Natural killer cell (primary cell): ENCODE data around the gene SLC51A. TPM values are rescaled to one million over a fixed set of nuclear protein-coding genes. Genes with fewer than 3 reads are reported as not detected.
A peak's percentile ranks its signal among the peaks of the same experiment; 100 is the strongest.

ENCODE experiments used
- ATAC-seq, 3 donors: fragments of 150-1000 bp in 2 of 3; fragments of 200-7000 bp in 1 of 3; cut with Tn5 transposase; 1 replicate in 1 of 3; 2 replicates in 2 of 3; pipeline ENCODE4 v1.10.0; 2021; ENCODE audit warnings: mild to moderate bottlenecking in 2 of 3, moderate library complexity in 2 of 3
- DNase-seq, 2 donors: peaks; one replicate each; pipeline versions ENCODE4 v3.0.0 to v3.0.0-alpha.2; 2013 to 2021; ENCODE audit warnings: mixed read lengths in 1 of 2
- H3K27ac ChIP-seq: one replicate; pipeline ENCODE4 v1.5.1; 2013; ENCODE audit warnings: mild to moderate bottlenecking, low read length
- H3K27me3 ChIP-seq: one replicate; pipeline ENCODE4 v1.6.1; 2013; ENCODE audit warnings: low read length; ENCODE audit not compliant: control insufficient read depth, insufficient read depth
- H3K36me3 ChIP-seq: one replicate; pipeline ENCODE4 v1.6.1; 2013; ENCODE audit warnings: low read length; ENCODE audit not compliant: control insufficient read depth, insufficient read depth
- H3K4me1 ChIP-seq: one replicate; pipeline ENCODE4 v1.6.1; 2013; ENCODE audit warnings: low read length; ENCODE audit not compliant: control insufficient read depth, insufficient read depth
- H3K4me3 ChIP-seq: one replicate; pipeline ENCODE4 v1.5.1; 2013; ENCODE audit warnings: low read length
- H3K9me3 ChIP-seq: one replicate; pipeline ENCODE4 v1.6.1; 2013; ENCODE audit warnings: low read length; ENCODE audit not compliant: control insufficient read depth, insufficient read depth
- H3K27ac Mint-ChIP-seq, 2 donors: one replicate each; pipeline ENCODE4 v1.8.0; 2022; ENCODE audit warnings: mild to moderate bottlenecking in 2 of 2, mixed read lengths in 2 of 2, moderate library complexity in 1 of 2
- H3K27me3 Mint-ChIP-seq, 2 donors: one replicate each; pipeline ENCODE4 v1.8.0; 2022; ENCODE audit warnings: low read depth in 2 of 2, mixed read lengths in 2 of 2
- H3K36me3 Mint-ChIP-seq: one replicate; pipeline ENCODE4 v1.8.0; 2022; ENCODE audit warnings: mixed read lengths
- H3K4me1 Mint-ChIP-seq, 2 donors: one replicate each; pipeline ENCODE4 v1.8.0; 2022; ENCODE audit warnings: mixed read lengths in 2 of 2
- H3K4me3 Mint-ChIP-seq: one replicate; pipeline ENCODE4 v1.8.0; 2022; ENCODE audit warnings: mild to moderate bottlenecking, moderate library complexity, mixed read lengths
- H3K9me3 Mint-ChIP-seq, 2 donors: one replicate each; pipeline ENCODE4 v1.8.0; 2022; ENCODE audit warnings: mixed read lengths in 2 of 2
- CTCF ChIP-seq: fragments of 200-600 bp; IDR thresholded peaks from one replicate; pipeline ENCODE4 v1.8.0; 2022; ENCODE audit warnings: antibody characterized with exemption
- WGBS: methylation state at CpG from one replicate; pipeline ENCODE4 v1.1.7; 2013; ENCODE audit warnings: missing lambda C conversion rate; ENCODE audit not compliant: insufficient coverage; 5-methylcytosine and 5-hydroxymethylcytosine counted together
- intact Hi-C: fragments of 100-400 bp; cut with micrococcal nuclease; formaldehyde crosslinking; loops from one replicate; pipeline ENCODE4 v1.14.2; 2022
- total RNA-seq, 4 donors: library from RNA; stranded (reverse); fragments of 120-200 nt in 1 of 4; gene quantifications; one replicate each; pipeline versions ENCODE4 v1.2.3 to v1.2.4, GENCODE V29; 2013 to 2022

Gene SLC51A
- total RNA-seq, 3 donors from 2014 or later (not counting 1 experiment from before 2014, with no cell fraction given), result not detected

DNA sequence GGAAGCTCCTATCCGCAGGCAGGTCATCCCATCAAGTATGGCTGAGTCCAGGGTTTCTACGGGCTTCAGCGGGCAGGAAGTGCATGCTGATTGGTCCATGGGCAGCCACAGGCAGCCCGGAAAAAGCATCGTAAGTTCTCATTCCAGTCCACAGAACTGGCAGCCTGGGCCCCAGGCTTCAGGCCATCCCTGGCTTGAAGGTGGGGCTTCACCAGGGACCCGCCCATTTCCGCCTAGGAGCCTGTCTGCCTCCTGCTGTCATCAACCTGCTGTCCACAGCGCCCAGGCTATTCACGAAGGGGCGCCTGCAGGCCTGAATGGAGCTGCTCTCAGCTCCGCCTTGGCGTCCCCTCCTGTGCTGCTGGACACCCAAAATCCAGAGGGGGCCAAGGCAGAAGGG is 57.3 kb downstream of the SLC51A start:
- Mint-ChIP-seq H3K27ac (peak overlapping the region; percentile 94 to 96), H3K4me3 (no peak overlapping the region)
- 96% methylated on average over 12 of the region's 12 CpGs for WGBS

DNA sequence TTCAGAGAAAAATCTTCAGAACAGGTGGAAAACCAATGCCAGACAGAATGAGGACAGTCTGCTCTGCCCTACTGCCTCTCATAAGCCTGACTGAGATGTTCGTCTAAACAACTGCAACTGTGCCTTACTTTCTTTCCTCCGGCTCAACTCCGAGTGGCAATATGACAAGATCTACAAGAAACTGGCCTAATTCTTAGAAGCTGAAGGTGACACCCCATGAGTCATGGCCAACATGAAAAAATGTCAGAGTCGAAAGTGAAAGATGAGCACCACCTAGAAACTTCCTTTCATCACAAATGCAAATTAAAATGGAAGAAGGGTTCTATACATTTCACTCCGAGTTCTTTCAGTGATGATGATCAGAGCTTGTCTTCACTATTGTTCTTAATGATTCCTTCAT is 58.3 kb downstream of the SLC51A start:
- DNase-seq (peak; percentile 43 to 85), ATAC-seq (peak; percentile 92 to 98 (median 93))
- peak overlapping the region; percentile 94 for H3K27ac ChIP-seq
- intact Hi-C loops, result loop anchor here (1.0 kb wide), 2 partner anchors 13 to 158 kb away; partner anchors contain the start of genes PCYT1A and UBXN7
- Mint-ChIP-seq H3K4me3 (peak overlapping the region; percentile 91), H3K27ac (peak overlapping the region; percentile 94 to 96), H3K9me3 (no peaks in the 10 kb centered on the region), H3K4me1 (peaks cover 41 to 50% of the 10 kb centered on the region in 2 donors), H3K27me3 (no peaks in the 10 kb centered on the region), H3K36me3 (no peaks in the 10 kb centered on the region)
- H3K27me3 ChIP-seq, result no peaks in the 10 kb centered on the region
- no peak for TF ChIP-seq CTCF
- H3K9me3 ChIP-seq, result no peaks in the 10 kb centered on the region
- peak overlapping the region; percentile 18 for H3K4me3 ChIP-seq
- peaks cover 10% of the 10 kb centered on the region for H3K36me3 ChIP-seq
- H3K4me1 ChIP-seq, result peaks cover 23% of the 10 kb centered on the region
- WGBS, result 36% methylated on average over 3 of the region's 5 CpGs

More for the DNA sequence above, 57.3 kb downstream of the SLC51A start:
- H3K4me1 Mint-ChIP-seq, result peaks cover 41 to 44% of the 10 kb centered on the region in 2 donors
- H3K9me3 ChIP-seq, result no peaks in the 10 kb centered on the region
- H3K36me3 ChIP-seq, result peaks cover 18% of the 10 kb centered on the region
- DNase-seq (peak; percentile 18 to 21), ATAC-seq (no peak)
- peaks cover 23% of the 10 kb centered on the region for H3K4me1 ChIP-seq
- no peak overlapping the region for H3K4me3 ChIP-seq
- peak overlapping the region; percentile 94 for H3K27ac ChIP-seq
- intact Hi-C loops, result loop anchor here (1.0 kb wide), 2 partner anchors 14 to 159 kb away; partner anchors contain the start of genes PCYT1A and UBXN7
- TF ChIP-seq CTCF, result no peak
- no peaks in the 10 kb centered on the region for H3K27me3 Mint-ChIP-seq
- no peaks in the 10 kb centered on the region for H3K9me3 Mint-ChIP-seq
- H3K27me3 ChIP-seq, result no peaks in the 10 kb centered on the region
- no peaks in the 10 kb centered on the region for H3K36me3 Mint-ChIP-seq

DNA sequence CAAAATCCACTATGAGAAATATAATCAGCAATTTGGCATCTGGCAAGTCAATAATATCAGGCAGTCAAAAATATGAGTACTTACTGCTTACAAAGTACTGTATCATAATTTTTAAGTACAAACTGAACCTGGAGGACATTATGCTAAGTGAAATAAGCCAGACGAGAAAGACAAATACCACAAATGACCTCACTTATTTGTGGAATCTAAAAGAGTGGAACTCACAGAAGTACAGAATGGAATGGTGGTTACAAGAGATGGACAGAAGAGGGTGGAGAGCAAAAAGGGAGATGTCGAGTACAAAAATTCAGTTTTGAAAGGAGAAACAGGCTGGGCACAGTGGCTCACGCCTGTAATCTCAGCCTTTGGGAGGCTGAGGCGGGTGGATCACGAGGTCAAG is 58.8 kb downstream of the SLC51A start:
- H3K27ac ChIP-seq, result peak overlapping the region; percentile 94
- peaks cover 7% of the 10 kb centered on the region for H3K36me3 ChIP-seq
- peak overlapping the region; percentile 94 to 96 for H3K27ac Mint-ChIP-seq
- no peaks in the 10 kb centered on the region for H3K36me3 Mint-ChIP-seq
- no peaks in the 10 kb centered on the region for H3K27me3 Mint-ChIP-seq
- H3K9me3 ChIP-seq, result no peaks in the 10 kb centered on the region
- no peak for TF ChIP-seq CTCF
- WGBS, result 90% methylated on average over 4 of the region's 5 CpGs
- H3K4me3 ChIP-seq, result no peak overlapping the region
- H3K9me3 Mint-ChIP-seq, result no peaks in the 10 kb centered on the region
- intact Hi-C loops, result no loop called here
- peak overlapping the region; percentile 91 for H3K4me3 Mint-ChIP-seq
- H3K4me1 Mint-ChIP-seq, result peaks cover 40 to 52% of the 10 kb centered on the region in 2 donors
- ATAC-seq (peak in 1 of 3 donors; percentile 4), DNase-seq (peak in 1 of 2 donors; percentile 14)
- H3K27me3 ChIP-seq, result no peaks in the 10 kb centered on the region
- peaks cover 23% of the 10 kb centered on the region for H3K4me1 ChIP-seq
